ENCODE results near the gene FDX2.

DNA sequence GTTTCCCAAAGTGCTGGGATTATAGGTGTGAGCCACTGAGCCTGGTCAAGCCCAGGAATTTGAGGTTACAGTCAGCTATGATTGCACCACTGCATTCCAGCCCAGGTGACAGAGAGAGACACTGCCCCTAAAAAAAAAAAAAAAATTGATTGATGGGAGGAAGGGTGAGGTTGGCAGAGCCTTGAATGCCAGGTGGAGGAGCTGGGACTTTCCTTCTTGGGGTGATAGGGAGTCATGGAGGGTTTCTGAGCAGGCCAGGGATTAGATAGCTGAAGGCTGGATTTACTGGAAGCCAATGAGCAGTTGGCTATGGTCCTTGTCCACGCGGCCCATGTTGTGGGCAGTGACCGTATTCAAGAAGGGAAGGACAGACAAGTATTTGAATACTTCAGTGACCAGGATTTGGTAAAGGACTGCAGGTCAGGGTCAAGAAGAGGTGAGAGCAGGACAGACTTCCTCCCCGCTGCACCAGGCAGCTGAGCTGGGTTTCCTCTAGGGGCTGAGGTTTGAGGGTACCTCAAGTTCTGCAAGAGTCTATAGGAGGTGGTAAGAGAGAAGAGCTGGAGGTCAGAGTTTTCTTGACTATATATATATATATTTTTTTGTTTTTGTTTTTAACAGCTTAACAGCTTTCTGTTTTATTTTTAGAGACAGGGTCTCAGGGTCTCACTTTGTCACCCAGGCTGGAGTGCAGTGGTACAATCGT lies 35.9 kb downstream of the FDX2 start:
- TF ChIP-seq ELF4 (IDR thresholded peaks at IDR 0.05): no peak
- TF ChIP-seq HDGF (IDR thresholded peaks at IDR 0.05; ENCODE audit: borderline replicate concordance): no peak
- TF ChIP-seq, protein P1, sequence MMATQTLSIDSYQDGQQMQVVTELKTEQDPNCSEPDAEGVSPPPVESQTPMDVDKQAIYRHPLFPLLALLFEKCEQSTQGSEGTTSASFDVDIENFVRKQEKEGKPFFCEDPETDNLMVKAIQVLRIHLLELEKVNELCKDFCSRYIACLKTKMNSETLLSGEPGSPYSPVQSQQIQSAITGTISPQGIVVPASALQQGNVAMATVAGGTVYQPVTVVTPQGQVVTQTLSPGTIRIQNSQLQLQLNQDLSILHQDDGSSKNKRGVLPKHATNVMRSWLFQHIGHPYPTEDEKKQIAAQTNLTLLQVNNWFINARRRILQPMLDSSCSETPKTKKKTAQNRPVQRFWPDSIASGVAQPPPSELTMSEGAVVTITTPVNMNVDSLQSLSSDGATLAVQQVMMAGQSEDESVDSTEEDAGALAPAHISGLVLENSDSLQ (IDR thresholded peaks at IDR 0.05): no peak
- no peak for TF ChIP-seq SP1 (IDR thresholded peaks at IDR 0.05)
- no peak for TF ChIP-seq FOXM1 (IDR thresholded peaks at IDR 0.05; ENCODE audit: borderline replicate concordance)
- TF ChIP-seq ZNF384 (IDR thresholded peaks at IDR 0.05): no peak
- TF ChIP-seq NFRKB (IDR thresholded peaks at IDR 0.05): no peak
- TF ChIP-seq SUZ12 (IDR thresholded peaks at IDR 0.05): no peak
- no peak for TF ChIP-seq TARDBP (IDR thresholded peaks at IDR 0.05)

Data from HEK293T (cell line).